Measurements from ENCODE around the gene DKK3.

The DKK3 gene

GRCh38 chr11:11949482-11949881 is 58.9 kb downstream of the DKK3 start:
- Histone ChIP-seq H3K4me3 (ENCODE audit: low read depth in 1 of 2, low read length in 2 of 2) (no peak overlapping the region), H3K36me3 (ENCODE audit: insufficient read depth, low read length) (peaks cover 91% of the 10 kb centered on the region), H3K4me2 (ENCODE audit: insufficient read depth, low read length) (no peak overlapping the region), H3K4me1 (ENCODE audit: insufficient read depth, low read length) (no peaks in the 10 kb centered on the region), H4K20me1 (ENCODE audit: insufficient read depth, low read length) (no peaks in the 10 kb centered on the region), H3K27me3 (ENCODE audit: insufficient read depth, low read length, poor library complexity) (no peaks in the 10 kb centered on the region), H3K79me2 (ENCODE audit: insufficient read depth, low read length) (no peaks in the 10 kb centered on the region), H3K27ac (ENCODE audit: low read length) (no peak overlapping the region), H3K9me3 (ENCODE audit: insufficient read depth, low read length, severe bottlenecking) (no peaks in the 10 kb centered on the region), H3K9ac (ENCODE audit: low read depth, low read length) (no peak overlapping the region), H2AFZ (ENCODE audit: low read depth, low read length) (no peak overlapping the region)
- TF ChIP-seq EZH2 (IDR thresholded peaks at IDR 0.05; ENCODE audit: borderline replicate concordance, low read depth, low read length, severe bottlenecking) (no peak), CTCF (IDR thresholded peaks at IDR 0.05; ENCODE audit: borderline replicate concordance, extremely low read depth, low read length, poor library complexity, severe bottlenecking) (no peak)
- DNase-seq (no peak), ATAC-seq (ENCODE audit: insufficient read depth, low read depth) (no peak)

GRCh38 chr11:11948242-11948947 is 60.0 kb downstream of the DKK3 start:
- Histone ChIP-seq H4K20me1 (ENCODE audit: insufficient read depth, low read length) (no peaks in the 10 kb centered on the region), H2AFZ (ENCODE audit: low read depth, low read length) (no peak overlapping the region), H3K4me2 (ENCODE audit: insufficient read depth, low read length) (no peak overlapping the region), H3K9me3 (ENCODE audit: insufficient read depth, low read length, severe bottlenecking) (no peaks in the 10 kb centered on the region), H3K9ac (ENCODE audit: low read depth, low read length) (no peak overlapping the region), H3K79me2 (ENCODE audit: insufficient read depth, low read length) (no peaks in the 10 kb centered on the region), H3K27ac (ENCODE audit: low read length) (no peak overlapping the region), H3K27me3 (ENCODE audit: insufficient read depth, low read length, poor library complexity) (no peaks in the 10 kb centered on the region), H3K4me3 (ENCODE audit: low read depth in 1 of 2, low read length in 2 of 2) (no peak overlapping the region), H3K36me3 (ENCODE audit: insufficient read depth, low read length) (peaks cover 92% of the 10 kb centered on the region), H3K4me1 (ENCODE audit: insufficient read depth, low read length) (no peaks in the 10 kb centered on the region)
- TF ChIP-seq CTCF (IDR thresholded peaks at IDR 0.05; ENCODE audit: borderline replicate concordance, extremely low read depth, low read length, poor library complexity, severe bottlenecking) (no peak), EZH2 (IDR thresholded peaks at IDR 0.05; ENCODE audit: borderline replicate concordance, low read depth, low read length, severe bottlenecking) (no peak)
- no peak for ATAC-seq (ENCODE audit: insufficient read depth, low read depth)
- no peak for DNase-seq

GRCh38 chr11:11947825-11948224 is 60.6 kb downstream of the DKK3 start:
- Histone ChIP-seq H3K4me1 (ENCODE audit: insufficient read depth, low read length) (no peaks in the 10 kb centered on the region), H3K9me3 (ENCODE audit: insufficient read depth, low read length, severe bottlenecking) (no peaks in the 10 kb centered on the region), H3K9ac (ENCODE audit: low read depth, low read length) (no peak overlapping the region), H3K4me2 (ENCODE audit: insufficient read depth, low read length) (no peak overlapping the region), H3K27ac (ENCODE audit: low read length) (no peak overlapping the region), H3K36me3 (ENCODE audit: insufficient read depth, low read length) (peaks cover 91% of the 10 kb centered on the region), H4K20me1 (ENCODE audit: insufficient read depth, low read length) (no peaks in the 10 kb centered on the region), H2AFZ (ENCODE audit: low read depth, low read length) (no peak overlapping the region), H3K79me2 (ENCODE audit: insufficient read depth, low read length) (no peaks in the 10 kb centered on the region), H3K4me3 (ENCODE audit: low read depth in 1 of 2, low read length in 2 of 2) (no peak overlapping the region), H3K27me3 (ENCODE audit: insufficient read depth, low read length, poor library complexity) (no peaks in the 10 kb centered on the region)
- TF ChIP-seq CTCF (IDR thresholded peaks at IDR 0.05; ENCODE audit: borderline replicate concordance, extremely low read depth, low read length, poor library complexity, severe bottlenecking) (no peak), EZH2 (IDR thresholded peaks at IDR 0.05; ENCODE audit: borderline replicate concordance, low read depth, low read length, severe bottlenecking) (no peak)
- ATAC-seq (ENCODE audit: insufficient read depth, low read depth) (no peak), DNase-seq (no peak)
